ENCODE results near the gene ARHGAP8.

Gene ARHGAP8

GRCh38 chr22:44714703-44715350 lies 37.5 kb upstream of the ARHGAP8 start:
- TF ChIP-seq, protein P1, sequence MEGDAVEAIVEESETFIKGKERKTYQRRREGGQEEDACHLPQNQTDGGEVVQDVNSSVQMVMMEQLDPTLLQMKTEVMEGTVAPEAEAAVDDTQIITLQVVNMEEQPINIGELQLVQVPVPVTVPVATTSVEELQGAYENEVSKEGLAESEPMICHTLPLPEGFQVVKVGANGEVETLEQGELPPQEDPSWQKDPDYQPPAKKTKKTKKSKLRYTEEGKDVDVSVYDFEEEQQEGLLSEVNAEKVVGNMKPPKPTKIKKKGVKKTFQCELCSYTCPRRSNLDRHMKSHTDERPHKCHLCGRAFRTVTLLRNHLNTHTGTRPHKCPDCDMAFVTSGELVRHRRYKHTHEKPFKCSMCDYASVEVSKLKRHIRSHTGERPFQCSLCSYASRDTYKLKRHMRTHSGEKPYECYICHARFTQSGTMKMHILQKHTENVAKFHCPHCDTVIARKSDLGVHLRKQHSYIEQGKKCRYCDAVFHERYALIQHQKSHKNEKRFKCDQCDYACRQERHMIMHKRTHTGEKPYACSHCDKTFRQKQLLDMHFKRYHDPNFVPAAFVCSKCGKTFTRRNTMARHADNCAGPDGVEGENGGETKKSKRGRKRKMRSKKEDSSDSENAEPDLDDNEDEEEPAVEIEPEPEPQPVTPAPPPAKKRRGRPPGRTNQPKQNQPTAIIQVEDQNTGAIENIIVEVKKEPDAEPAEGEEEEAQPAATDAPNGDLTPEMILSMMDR (IDR thresholded peaks at IDR 0.05; ENCODE audit: control insufficient read depth, insufficient read depth, low read depth, low read length, missing control alignments): no peak
- DNase-seq (ENCODE audit: low read depth): no peak
- no peak overlapping the region for H3K4me3 ChIP-seq (ENCODE audit: control insufficient read depth, low read depth, low read length)

GRCh38 chr22:44718418-44718817 lies 34.0 kb upstream of the ARHGAP8 start:
- H3K4me3 ChIP-seq (ENCODE audit: control insufficient read depth, low read depth, low read length): no peak overlapping the region
- TF ChIP-seq, protein P1 (IDR thresholded peaks at IDR 0.05; ENCODE audit: control insufficient read depth, insufficient read depth, low read depth, low read length, missing control alignments): no peak
- no peak for DNase-seq (ENCODE audit: low read depth)

DNA sequence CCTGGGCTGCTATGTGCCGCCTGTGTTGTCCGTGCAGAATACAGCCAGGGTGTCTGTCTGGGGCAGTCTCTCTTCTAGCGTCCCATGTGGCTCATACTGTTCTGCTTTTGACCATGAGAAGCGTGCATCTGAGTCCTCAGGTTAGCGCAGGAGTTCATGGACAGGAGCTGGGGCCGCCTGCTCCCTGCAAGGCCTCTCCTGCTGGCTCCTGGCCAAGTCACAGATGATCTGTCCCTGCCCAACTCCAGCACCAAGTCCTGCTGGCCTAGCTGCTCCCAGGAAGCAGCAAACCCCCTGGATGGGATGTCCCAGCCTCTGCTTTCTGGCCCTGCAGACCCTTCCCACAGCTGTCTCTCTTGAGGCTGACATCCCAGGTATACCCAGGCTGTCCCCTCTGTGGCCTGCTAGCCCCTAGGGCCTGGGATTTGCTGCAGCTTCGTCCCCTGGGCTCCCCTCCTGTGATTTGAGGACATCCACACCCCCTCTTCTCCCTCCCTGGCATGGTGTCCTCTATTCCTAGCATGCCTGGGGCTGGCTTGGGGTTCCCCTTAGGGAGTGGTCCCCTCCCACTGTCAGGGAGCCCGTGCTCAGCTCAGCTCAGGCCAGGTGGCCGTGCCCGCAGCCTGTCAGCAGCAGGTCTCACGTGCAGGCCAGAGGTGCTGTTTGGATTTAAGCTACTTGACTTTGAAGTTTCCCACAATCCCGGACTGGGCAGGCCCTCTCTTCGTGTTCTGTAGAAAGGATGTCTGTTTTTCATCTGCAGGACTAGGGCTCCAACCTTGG lies 32.6 kb upstream of the ARHGAP8 start:
- TF ChIP-seq, protein P1 (IDR thresholded peaks at IDR 0.05; ENCODE audit: control insufficient read depth, insufficient read depth, low read depth, low read length, missing control alignments): no peak
- no peak for DNase-seq (ENCODE audit: low read depth)
- H3K4me3 ChIP-seq (ENCODE audit: control insufficient read depth, low read depth, low read length): no peak overlapping the region

- no peak for DNase-seq (ENCODE audit: low read depth)
- H3K4me3 ChIP-seq (ENCODE audit: control insufficient read depth, low read depth, low read length): no peak overlapping the region
- TF ChIP-seq, protein P1 (IDR thresholded peaks at IDR 0.05; ENCODE audit: control insufficient read depth, insufficient read depth, low read depth, low read length, missing control alignments): no peak
Observed at GRCh38 chr22:44721213-44721612, 31.2 kb upstream of the ARHGAP8 start.

- TF ChIP-seq, protein P1 (IDR thresholded peaks at IDR 0.05; ENCODE audit: control insufficient read depth, insufficient read depth, low read depth, low read length, missing control alignments): no peak
- no peak for DNase-seq (ENCODE audit: low read depth)
- no peak overlapping the region for H3K4me3 ChIP-seq (ENCODE audit: control insufficient read depth, low read depth, low read length)
Observed at GRCh38 chr22:44722611-44723010, 29.8 kb upstream of the ARHGAP8 start.

GRCh38 chr22:44723801-44724200 lies 28.6 kb upstream of the ARHGAP8 start:
- no peak for DNase-seq (ENCODE audit: low read depth)
- H3K4me3 ChIP-seq (ENCODE audit: control insufficient read depth, low read depth, low read length): no peak overlapping the region
- TF ChIP-seq, protein P1 (IDR thresholded peaks at IDR 0.05; ENCODE audit: control insufficient read depth, insufficient read depth, low read depth, low read length, missing control alignments): no peak

Measured in AG09309 (cell line).